ENCODE results near the gene LGMN.
"Not testable (repeated sequence)": the region's sequence is repeated elsewhere in the genome, so short reads cannot be mapped to it uniquely, and the experiment has no call there.

LGMN gene

DNA sequence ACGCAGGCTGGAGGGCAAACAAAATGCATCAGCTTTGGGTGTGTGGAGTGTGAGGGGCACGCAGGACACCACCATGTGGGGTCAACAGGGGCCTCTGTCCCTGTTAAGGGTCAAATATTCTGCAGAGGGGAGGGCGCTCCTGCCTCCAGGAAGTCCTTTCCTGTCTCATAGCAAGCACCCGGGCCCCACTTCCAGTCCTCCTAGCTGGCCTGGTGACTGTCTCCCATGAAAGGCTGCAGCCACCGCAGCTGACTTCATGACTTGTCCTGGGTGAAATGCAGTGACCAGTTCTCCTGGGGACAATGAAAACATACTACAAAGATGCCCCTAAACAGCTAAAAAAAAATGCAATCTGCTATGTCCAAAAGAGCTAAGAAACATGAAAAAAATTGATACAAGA is 53.6 kb downstream of the LGMN start:
- DNase-seq (ENCODE audit: low spot score): no peak

DNA sequence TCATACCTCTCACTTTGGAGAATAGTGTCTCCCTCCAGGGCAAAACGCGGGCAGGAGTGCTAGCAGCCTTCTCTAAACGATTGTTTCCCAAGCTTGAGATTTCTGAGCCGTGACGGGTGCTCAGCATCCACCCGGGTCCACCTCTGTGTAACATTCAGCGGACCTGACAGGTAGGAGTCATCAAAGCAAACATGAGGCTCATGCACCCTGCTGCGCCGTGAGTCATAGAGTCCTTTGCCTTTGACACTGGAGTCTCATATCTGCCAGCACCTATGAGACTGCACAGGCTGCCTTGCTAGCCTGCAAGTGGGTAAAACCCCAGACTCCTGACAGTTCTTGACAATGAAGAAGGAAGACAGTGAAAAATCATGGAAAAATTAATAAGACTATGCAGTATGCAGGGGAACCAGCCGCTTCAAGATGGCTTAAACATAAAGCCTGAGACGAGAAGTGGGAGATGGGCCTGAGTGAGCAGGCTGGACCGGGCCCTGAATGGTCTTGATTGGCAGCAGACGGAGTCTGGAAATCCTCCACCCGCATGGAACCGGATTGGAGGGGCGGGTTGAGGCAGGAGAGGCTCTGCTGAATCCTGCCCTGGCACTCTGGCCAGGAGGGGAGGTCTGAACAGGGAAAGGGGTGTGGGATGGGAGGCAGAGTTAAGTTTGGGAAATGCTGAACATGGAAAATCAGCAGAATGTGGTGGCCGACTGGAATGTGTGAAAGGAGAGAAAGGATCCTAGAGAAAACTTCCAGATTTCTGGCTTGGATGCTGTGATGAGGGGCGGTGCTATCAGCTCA is 54.2 kb downstream of the LGMN start:
- no peak for DNase-seq (ENCODE audit: low spot score)

GRCh38 chr14:92692822-92693226 is 55.6 kb downstream of the LGMN start:
- DNase-seq (ENCODE audit: low spot score): peak; percentile 30

- DNase-seq (ENCODE audit: low spot score): no peak
Measured at GRCh38 chr14:92690171-92691011, 58.0 kb downstream of the LGMN start.

DNA sequence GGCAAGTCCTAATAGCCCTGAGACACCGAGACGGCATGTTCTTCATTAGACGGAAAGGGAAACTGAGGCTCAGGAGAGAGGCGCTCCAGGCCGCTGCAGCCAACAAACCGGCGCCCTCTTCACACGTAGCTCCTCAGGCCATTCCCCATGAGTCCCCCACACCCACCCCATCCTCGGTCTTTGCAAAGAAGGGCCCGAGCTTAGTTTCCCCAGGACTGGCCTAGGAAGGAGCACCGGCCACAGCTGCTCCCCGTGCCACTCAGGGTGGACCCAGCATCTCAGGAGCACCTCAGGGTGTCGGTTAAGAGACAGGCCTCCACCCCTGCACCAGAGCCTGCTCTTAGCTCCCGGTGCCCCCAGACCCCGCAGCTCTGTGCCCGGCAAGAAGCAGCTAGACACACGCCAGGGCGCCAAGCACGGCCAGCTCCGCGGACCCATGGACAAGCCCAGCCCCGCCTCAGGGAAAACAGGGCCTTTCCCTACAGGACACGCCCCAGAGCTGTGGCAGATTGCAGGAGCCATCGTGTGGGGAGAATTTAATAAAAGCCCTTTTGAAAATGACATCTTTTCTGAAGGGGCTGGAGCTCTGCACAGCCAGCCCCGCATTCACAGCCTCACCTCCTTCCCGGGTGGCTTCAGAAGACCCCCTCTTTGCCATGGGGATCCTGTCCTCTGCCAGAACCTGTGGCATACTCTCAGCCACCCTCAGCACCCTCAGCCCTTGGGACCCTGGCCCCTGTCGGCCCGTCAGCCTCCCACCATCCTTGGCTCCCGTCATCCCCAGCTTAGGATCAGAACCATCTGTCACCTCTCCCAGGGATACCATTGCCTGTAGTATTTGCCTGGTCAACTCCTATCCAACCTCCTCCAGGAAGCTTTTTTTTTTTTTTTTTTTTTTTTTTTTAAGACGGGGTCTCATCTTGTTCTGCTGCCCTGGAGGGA is 59.7 kb downstream of the LGMN start:
- no peak for DNase-seq (ENCODE audit: low spot score)

DNA sequence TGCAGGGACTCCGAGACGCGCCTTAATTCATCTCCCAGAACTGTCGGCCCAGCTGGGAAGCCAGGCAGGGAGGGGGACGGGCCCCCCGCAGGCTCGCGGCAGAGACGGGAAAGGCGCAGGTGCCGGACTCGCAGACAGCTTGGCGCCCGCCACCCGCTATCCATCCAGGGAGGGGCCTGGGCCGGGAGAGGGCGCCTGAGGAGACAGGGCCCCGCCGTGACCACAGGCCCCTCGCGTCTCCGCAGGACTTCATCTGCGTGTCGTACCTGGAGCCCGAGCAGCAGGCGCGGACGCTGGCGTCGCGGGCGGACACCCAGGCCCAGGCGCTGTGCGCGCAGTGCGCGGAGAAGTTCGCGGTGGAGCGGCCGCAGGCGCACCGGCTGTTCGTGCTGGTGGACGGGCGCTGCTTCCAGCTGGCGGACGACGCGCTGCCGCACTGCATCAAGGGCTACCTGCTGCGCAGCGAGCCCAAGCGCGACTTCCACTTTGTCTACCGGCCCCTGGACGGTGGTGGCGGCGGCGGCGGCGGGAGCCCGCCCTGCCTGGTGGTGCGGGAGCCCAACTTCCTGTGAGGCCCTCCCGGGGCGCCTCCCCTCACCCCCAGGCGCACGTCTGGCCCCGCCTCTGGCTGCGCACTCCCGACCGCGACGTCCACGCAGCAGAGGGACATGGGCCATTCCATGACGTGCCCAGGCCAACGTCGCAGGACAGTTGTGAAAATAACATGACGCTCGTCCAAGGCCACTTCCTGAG is 60.6 kb downstream of the LGMN start:
- no peak for DNase-seq (ENCODE audit: low spot score)

DNA sequence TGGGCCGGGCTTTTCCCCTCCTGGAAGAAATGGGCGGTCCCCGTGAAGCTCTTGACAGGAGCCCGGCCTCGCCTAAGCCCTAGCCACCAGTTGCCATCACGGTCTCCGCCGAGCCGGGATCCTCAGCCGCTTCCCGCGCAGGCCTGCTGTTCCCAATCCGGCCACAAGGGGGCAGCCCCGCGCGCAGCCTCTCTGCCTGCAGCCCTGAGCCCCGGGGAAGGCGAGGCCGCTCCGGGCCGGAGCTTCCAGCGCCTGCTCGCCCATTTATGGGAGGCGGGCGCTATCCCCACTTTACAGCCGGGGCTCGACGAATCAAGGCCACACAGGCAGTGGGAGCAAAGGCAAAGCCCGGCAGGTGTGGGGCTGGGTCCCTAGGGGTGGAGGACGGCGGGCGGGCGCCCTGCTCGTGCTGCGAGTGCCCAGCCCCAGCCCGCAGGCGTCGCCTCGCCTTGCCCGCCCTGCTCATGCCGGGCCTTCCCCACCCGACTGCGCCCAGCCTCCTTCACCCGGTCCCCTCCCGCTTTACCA is 61.5 kb downstream of the LGMN start:
- peak; percentile 29 for DNase-seq (ENCODE audit: low spot score)

DNA sequence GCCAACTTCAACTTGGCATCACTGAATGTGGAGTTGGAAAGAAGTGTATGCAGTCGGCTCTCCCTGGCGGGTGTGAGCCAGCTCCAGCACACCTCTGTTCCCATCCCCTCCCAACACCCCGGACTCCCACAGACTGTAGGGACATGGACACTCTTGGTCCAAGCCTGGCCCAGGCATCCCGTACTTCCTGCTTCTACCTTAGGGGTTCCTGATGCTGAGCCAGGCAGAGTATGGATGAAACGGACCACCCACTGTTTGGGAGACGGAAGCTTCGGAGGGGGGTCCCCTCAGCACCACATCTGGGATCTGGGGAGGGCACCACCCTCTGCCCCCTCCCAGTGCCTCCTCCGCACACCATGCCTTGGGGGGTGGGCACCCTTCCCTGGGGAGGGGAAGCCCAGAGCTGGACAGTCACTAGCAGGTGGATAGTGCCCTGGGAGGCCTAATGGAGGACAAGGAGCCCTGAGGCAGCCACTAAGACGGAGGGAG is 62.0 kb downstream of the LGMN start:
- no peak for DNase-seq (ENCODE audit: low spot score)

- no peak for DNase-seq (ENCODE audit: low spot score)
Measured at GRCh38 chr14:92685784-92686355, 62.6 kb downstream of the LGMN start.

DNA sequence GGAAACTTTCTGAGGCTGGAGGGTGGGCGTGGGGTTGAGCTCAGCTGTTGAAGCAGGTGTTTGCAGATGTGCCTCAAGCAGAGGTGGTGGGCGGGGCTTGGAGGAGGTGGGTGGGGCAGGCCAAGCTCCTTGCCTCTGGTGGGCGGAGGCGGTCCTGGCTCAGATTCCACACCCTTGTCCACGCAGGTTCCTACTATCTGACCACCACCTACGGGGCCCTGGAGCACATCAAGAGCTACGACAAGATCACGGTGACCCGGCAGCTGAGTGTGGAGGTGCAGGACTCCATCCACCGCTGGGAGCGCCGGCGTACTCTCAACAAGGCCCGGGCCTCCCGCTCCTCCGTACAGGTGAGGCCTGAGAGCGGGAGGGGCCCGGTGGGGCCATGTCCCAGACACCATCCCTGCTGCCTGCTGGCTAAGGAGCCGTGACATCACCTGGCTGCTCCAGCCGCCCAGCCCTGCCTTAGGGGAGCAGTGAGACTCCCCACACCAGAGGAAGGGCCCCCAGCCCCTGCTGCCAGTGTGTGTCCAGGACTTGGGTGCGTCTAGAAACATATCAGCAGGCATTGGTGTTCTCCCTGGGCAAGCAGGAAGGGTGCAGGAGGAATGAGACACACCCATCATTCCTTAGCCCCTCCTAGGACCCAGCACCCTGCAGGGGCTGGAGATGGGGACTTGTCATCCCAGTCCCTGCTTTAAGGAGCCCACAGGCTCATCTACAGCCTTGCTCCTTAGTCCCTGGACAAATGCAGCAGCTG is 63.4 kb downstream of the LGMN start:
- DNase-seq (ENCODE audit: low spot score): no peak

DNA sequence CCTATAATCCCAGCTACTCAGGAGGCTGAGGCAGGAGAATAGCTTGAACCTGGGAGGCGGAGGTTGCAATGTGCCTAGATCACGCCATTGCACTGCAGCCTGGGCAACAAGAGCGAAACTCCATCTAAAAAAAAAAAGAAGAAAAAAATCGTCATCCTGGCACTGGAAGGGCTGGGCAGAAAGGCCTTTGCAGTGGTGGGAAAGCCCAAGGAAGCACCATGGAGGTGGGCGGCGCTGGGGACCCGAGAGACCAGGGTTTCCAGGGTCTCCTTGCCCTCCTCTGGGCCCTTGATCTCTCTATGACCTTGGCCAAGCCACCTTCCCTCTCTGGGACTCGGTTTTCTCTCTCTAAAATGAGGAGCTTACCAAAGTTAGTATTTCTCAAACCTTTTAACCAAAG is 65.4 kb downstream of the LGMN start:
- DNase-seq (ENCODE audit: low spot score): no peak

- DNase-seq (ENCODE audit: low spot score): peak; percentile 56
Measured at GRCh38 chr14:92680781-92681650, 67.4 kb downstream of the LGMN start.

DNA sequence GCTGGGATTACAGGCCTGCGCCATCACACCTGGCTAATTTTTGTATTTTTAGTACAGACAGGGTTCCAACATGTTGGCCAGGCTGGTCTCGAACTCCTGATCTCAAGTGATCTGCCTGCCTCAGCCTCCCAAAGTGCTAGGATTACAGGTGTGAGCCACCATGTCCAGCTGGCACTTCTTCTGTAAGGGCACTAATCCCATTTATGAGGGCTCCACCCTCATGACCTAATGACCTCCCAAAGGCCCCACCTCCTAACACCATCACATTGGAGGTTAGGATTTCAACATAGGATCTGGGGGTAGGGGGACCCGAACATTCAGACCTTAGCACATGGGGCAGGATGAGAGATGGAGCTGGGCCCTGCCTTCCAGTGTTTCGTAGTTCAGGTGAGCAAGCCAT is 68.1 kb downstream of the LGMN start:
- not testable (repeated sequence) for DNase-seq (ENCODE audit: low spot score)

GRCh38 chr14:92679246-92679645 is 69.2 kb downstream of the LGMN start:
- DNase-seq (ENCODE audit: low spot score): no peak

GRCh38 chr14:92678766-92679165 is 69.7 kb downstream of the LGMN start:
- DNase-seq (ENCODE audit: low spot score): no peak

DNA sequence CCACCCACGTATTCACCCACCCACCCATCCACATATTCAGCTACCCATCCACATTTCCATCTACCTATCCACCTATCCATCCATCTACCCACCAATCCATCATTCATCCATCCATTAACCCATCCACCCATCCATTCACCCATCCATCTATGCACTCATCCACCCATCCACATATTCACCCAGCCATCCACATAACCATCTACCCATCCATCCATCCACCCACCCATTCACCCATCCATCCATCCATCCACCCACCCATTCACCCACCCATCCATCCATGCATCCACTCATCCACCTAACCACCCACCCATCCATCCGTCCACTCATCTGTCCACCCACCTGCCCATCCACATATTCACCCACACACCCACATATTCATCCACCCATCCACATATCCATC is 70.5 kb downstream of the LGMN start:
- no peak for DNase-seq (ENCODE audit: low spot score)

GRCh38 chr14:92677087-92677668 is 71.2 kb downstream of the LGMN start:
- peak; percentile 71 for DNase-seq (ENCODE audit: low spot score)

- no peak for DNase-seq (ENCODE audit: low spot score)
Measured at GRCh38 chr14:92676403-92677086, 71.9 kb downstream of the LGMN start.
